Stomach (tissue), 9 donors: ENCODE measurements around the gene SLC6A5. TPM values are rescaled to one million over a fixed set of nuclear protein-coding genes. Genes with fewer than 3 reads are reported as not detected.

Source experiments
- DNase-seq, 2 donors: peaks; one replicate each; pipeline versions ENCODE4 v3.0.0 to v3.0.0-alpha.2; 2013 to 2019
- H3K27ac ChIP-seq, 5 donors: fragments of 200-600 bp in 4 of 5; sonication (generic) in 4 of 5; one replicate each; pipeline ENCODE4 v1.5.1; 2013 to 2019; ENCODE audit warnings: mild to moderate bottlenecking in 1 of 5, moderate library complexity in 1 of 5
- H3K27me3 ChIP-seq, 3 donors: fragments of 200-600 bp; sonication (generic); one replicate each; pipeline ENCODE4 v1.5.1; 2017 to 2019; ENCODE audit warnings: mixed run types in 1 of 3
- H3K36me3 ChIP-seq, 4 donors: fragments of 200-600 bp; sonication (generic); 1 replicate in 3 of 4; 2 replicates in 1 of 4; pipeline ENCODE4 v1.5.1; 2016 to 2019
- H3K4me1 ChIP-seq, 4 donors: fragments of 200-600 bp; sonication (generic); one replicate each; pipeline ENCODE4 v1.5.1; 2016 to 2019
- H3K4me3 ChIP-seq, 4 donors: fragments of 200-600 bp; sonication (generic) in 3 of 4; one replicate each; pipeline ENCODE4 v1.5.1; 2016 to 2019; ENCODE audit warnings: mild to moderate bottlenecking in 1 of 4
- H3K9me3 ChIP-seq, 4 donors: fragments of 200-600 bp; sonication (generic); one replicate each; pipeline ENCODE4 v1.5.1; 2016 to 2019
- CTCF ChIP-seq, 7 experiments: fragments of 450-650 bp in 4 of 7; fragments of 200-600 bp in 3 of 7; sonication (generic) in 3 of 7; IDR thresholded peaks; one replicate each; pipeline ENCODE4 v1.5.1; 2016 to 2019; ENCODE audit warnings: antibody characterized with exemption in 7 of 7, control low read depth in 2 of 7, mild to moderate bottlenecking in 1 of 7
- EP300 ChIP-seq: sonication (generic); formaldehyde crosslinking; IDR thresholded peaks from one replicate; pipeline ENCODE4 v1.6.1; 2017; ENCODE audit warnings: antibody characterized with exemption
- POLR2A ChIP-seq, 4 donors: fragments of 450-650 bp; IDR thresholded peaks; one replicate each; pipeline ENCODE4 v1.6.1; 2016; ENCODE audit warnings: antibody characterized with exemption in 4 of 4, control low read depth in 2 of 4, mild to moderate bottlenecking in 1 of 4, moderate library complexity in 1 of 4
- POLR2AphosphoS5 ChIP-seq, 3 donors: sonication (generic); formaldehyde crosslinking; IDR thresholded peaks; one replicate each; pipeline ENCODE4 v1.6.1; 2016; ENCODE audit warnings: antibody characterized with exemption in 3 of 3
- WGBS, 5 donors: extraction: QIAGEN DNeasy Blood & Tissue Kit in 3 of 5; methylation state at CpG; one replicate each; pipeline versions ENCODE4 v1.1.5 to v1.1.7; 2013 to 2018; 5-methylcytosine and 5-hydroxymethylcytosine counted together
- intact Hi-C: fragments of 100-400 bp; cut with DNase I; formaldehyde crosslinking; loops from one replicate; pipeline ENCODE4 v1.15.1; 2023; ENCODE audit warnings: low total_unique reads
- polyA plus RNA-seq, 3 donors: library from polyadenylated mRNA; stranded (reverse); fragments of 200-250 nt; gene quantifications; one replicate each; pipeline ENCODE4 v1.2.3, GENCODE V29; 2013
- total RNA-seq, 5 donors: library from RNA; depleted of rRNA; stranded (reverse); fragments of >200 nt; gene quantifications; one replicate each; pipeline versions ENCODE4 v1.1.0 to v1.2.3, GENCODE V29; 2014 to 2016
- donor health status: healthy with polysubstance abuse.
- donor health status: Bipolar disorder and iron deficiency.
- donor health status: healthy.

SLC6A5 gene
- total and polyA plus RNA-seq, 8 donors = not detected

GRCh38 chr11:20668844-20669819 lies 69.7 kb downstream of the SLC6A5 start, which contains the start of gene NELL1:
Gene NELL1 (plus strand): TSS chr11:20669586.
- peak in 1 of 2 donors; percentile 59 for DNase-seq
- H3K36me3 ChIP-seq = no peaks in the 10 kb centered on the region
- H3K27ac ChIP-seq = no peak within 1 kb of the TSS
- peaks cover 9 to 73% (median 48%) of the 10 kb centered on the region in 3 donors for H3K27me3 ChIP-seq
- H3K9me3 ChIP-seq = no peaks in the 10 kb centered on the region
- TF ChIP-seq EP300 = no peak
- intact Hi-C loops = no loop called here
- H3K4me3 ChIP-seq = peak within 1 kb of the TSS; percentile 27 to 44 (median 36)
- WGBS, 5 donors = 1 to 3% (median 2%) methylated on average over 10 to 93 of the region's 93 CpGs
- H3K4me1 ChIP-seq = peaks cover 8 to 23% (median 19%) of the 10 kb centered on the region in 4 donors

GRCh38 chr11:20669820-20670684 lies 70.6 kb downstream of the SLC6A5 start:
- Histone ChIP-seq H3K4me1 (peaks cover 8 to 23% (median 19%) of the 10 kb centered on the region in 4 donors), H3K9me3 (no peaks in the 10 kb centered on the region), H3K27ac (no peak overlapping the region), H3K36me3 (no peaks in the 10 kb centered on the region), H3K27me3 (peaks cover 9 to 82% (median 48%) of the 10 kb centered on the region in 3 donors), H3K4me3 (peak overlapping the region; percentile 27 to 44 (median 36))
- WGBS, 5 donors = 2 to 8% (median 2%) methylated on average over 12 to 60 of the region's 60 CpGs
- TF ChIP-seq POLR2AphosphoS5 (IDR thresholded peaks at IDR 0.05) = no peak
- no peak for TF ChIP-seq CTCF (IDR thresholded peaks at IDR 0.05)
- TF ChIP-seq POLR2A (IDR thresholded peaks at IDR 0.05) = no peak
- no peak for TF ChIP-seq EP300
- peak in 1 of 2 donors; percentile 26 for DNase-seq
- intact Hi-C loops = no loop called here

GRCh38 chr11:20670932-20671403 lies 71.6 kb downstream of the SLC6A5 start:
- Histone ChIP-seq H3K36me3 (no peaks in the 10 kb centered on the region), H3K9me3 (no peaks in the 10 kb centered on the region), H3K27me3 (peaks cover 9 to 82% (median 48%) of the 10 kb centered on the region in 3 donors), H3K4me3 (no peak overlapping the region), H3K4me1 (peaks cover 8 to 23% (median 19%) of the 10 kb centered on the region in 4 donors), H3K27ac (no peak overlapping the region)
- intact Hi-C loops = no loop called here
- peak in 1 of 2 donors; percentile 14 for DNase-seq
- no peak for TF ChIP-seq POLR2AphosphoS5 (IDR thresholded peaks at IDR 0.05)
- no peak for TF ChIP-seq EP300
- no peak for TF ChIP-seq CTCF (IDR thresholded peaks at IDR 0.05)
- no peak for TF ChIP-seq POLR2A (IDR thresholded peaks at IDR 0.05)
- WGBS, 5 donors = 8 to 21% (median 11%) methylated on average over 21 of the region's 21 CpGs

DNA sequence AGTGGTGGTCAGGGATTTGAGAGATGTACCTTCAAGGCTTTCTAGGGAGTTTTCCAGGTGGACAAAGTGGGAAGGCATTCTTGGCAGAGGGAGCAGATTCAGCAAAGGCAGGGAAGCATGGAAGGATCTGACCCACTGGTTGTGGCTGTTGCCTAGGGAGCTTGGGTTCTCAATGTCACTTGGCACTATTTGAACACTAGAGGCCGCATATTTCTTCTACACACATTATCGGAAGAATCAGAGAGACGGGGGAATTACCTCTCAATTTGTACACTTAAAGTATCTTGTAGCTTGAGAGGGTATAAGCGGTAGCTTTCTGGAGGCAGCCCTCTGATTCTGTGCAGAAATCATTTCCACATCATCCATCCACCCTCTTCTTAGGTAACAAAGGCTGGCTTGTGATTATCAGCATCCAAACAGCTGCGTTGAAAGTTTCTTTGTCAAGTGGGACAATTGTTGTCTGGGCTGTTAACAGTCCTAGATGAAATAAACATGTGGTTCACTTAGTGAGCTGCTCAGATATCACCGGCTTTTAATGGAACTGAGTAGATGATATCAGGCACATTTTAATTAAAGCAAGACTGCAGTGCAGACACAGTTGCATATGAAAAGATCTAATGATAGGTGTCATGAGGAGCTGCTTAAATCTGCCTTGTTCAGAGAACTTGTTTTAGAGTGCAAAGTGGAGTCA lies 72.6 kb downstream of the SLC6A5 start:
- Histone ChIP-seq H3K9me3 (no peaks in the 10 kb centered on the region), H3K36me3 (no peaks in the 10 kb centered on the region), H3K27me3 (peaks cover 9 to 78% (median 48%) of the 10 kb centered on the region in 3 donors), H3K4me1 (peaks cover 8 to 23% (median 19%) of the 10 kb centered on the region in 4 donors), H3K4me3 (no peak overlapping the region), H3K27ac (no peak overlapping the region)
- 14 to 25% (median 17%) methylated on average over 6 of the region's 6 CpGs for WGBS, 5 donors
- intact Hi-C loops = no loop called here
- DNase-seq = peak in 1 of 2 donors; percentile 31
- TF ChIP-seq POLR2AphosphoS5 (IDR thresholded peaks at IDR 0.05) = no peak
- TF ChIP-seq POLR2A (IDR thresholded peaks at IDR 0.05) = no peak
- TF ChIP-seq EP300 = no peak
- no peak for TF ChIP-seq CTCF (IDR thresholded peaks at IDR 0.05)
